OCI-LY1 (cell line): ENCODE results near the gene CPAMD8.

Experiments
- CTCF ChIP-seq: fragments of 200-600 bp; sonication (generic), shearing (Covaris generic); IDR thresholded peaks from 2 replicates; pipeline ENCODE4 v1.5.1; 2017; ENCODE audit warnings: mild to moderate bottlenecking, antibody characterized with exemption, low read length, moderate library complexity, mixed read lengths
- EZH2 ChIP-seq: fragments of 200-600 bp; sonication (generic), shearing (Covaris generic); IDR thresholded peaks from 2 replicates; pipeline ENCODE4 v1.8.0; 2017; ENCODE audit warnings: borderline replicate concordance, mixed run types, mild to moderate bottlenecking, antibody characterized with exemption, low read length, moderate library complexity, mixed read lengths

- TF ChIP-seq CTCF: no peak
- TF ChIP-seq EZH2: no peak
Measured at GRCh38 chr19:16860118-16860517, 166.5 kb downstream of the CPAMD8 start.
